Activated T-helper 1 cell treated with anti-CD3 and anti-CD28 coated beads, Interleukin-12 subunit alpha, Interleukin-12 subunit beta, Interleukin-2, Interleukin-4 antibody, amounts not matched to agents 30 ng/mL and 10 ng/mL and 1 ng/mL, durations not matched to agents 14 hours and 24 hours and 36 hours (primary cell): ENCODE results near the gene C1QBP. TPM values are rescaled to one million over a fixed set of nuclear protein-coding genes. Genes with fewer than 3 reads are reported as not detected.
A peak's percentile ranks its signal among the peaks of the same experiment; 100 is the strongest.

Source experiments
- DNase-seq: peaks from one replicate; pipeline ENCODE4 v3.0.0; 2021; ENCODE audit warnings: low spot score
- H3K27ac Mint-ChIP-seq: one replicate; pipeline ENCODE4 v1.8.0; 2021; ENCODE audit warnings: mild to moderate bottlenecking, mixed read lengths
- H3K27me3 Mint-ChIP-seq: one replicate; pipeline ENCODE4 v1.8.0; 2022; ENCODE audit warnings: mild to moderate bottlenecking, moderate library complexity, mixed read lengths; ENCODE audit not compliant: insufficient read depth
- H3K36me3 Mint-ChIP-seq: one replicate; pipeline ENCODE4 v1.8.0; 2021; ENCODE audit warnings: low read depth, mixed read lengths
- H3K4me1 Mint-ChIP-seq: one replicate; pipeline ENCODE4 v1.8.0; 2021; ENCODE audit warnings: low read depth, mixed read lengths
- H3K4me3 Mint-ChIP-seq: one replicate; pipeline ENCODE4 v1.8.0; 2021; ENCODE audit warnings: mild to moderate bottlenecking, moderate library complexity, mixed read lengths
- H3K9me3 Mint-ChIP-seq: one replicate; pipeline ENCODE4 v1.8.0; 2021; ENCODE audit warnings: mixed read lengths
- intact Hi-C: fragments of 100-400 bp; cut with micrococcal nuclease; formaldehyde crosslinking; loops from one replicate; pipeline ENCODE4 v1.15.1; 2024
- total RNA-seq: library from RNA; stranded (reverse); gene quantifications from 2 replicates; pipeline ENCODE4 v1.2.3, GENCODE V29; 2022

Gene C1QBP, protein sequence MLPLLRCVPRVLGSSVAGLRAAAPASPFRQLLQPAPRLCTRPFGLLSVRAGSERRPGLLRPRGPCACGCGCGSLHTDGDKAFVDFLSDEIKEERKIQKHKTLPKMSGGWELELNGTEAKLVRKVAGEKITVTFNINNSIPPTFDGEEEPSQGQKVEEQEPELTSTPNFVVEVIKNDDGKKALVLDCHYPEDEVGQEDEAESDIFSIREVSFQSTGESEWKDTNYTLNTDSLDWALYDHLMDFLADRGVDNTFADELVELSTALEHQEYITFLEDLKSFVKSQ
- total RNA-seq: 410 and 413 TPM in 2 replicates

DNA sequence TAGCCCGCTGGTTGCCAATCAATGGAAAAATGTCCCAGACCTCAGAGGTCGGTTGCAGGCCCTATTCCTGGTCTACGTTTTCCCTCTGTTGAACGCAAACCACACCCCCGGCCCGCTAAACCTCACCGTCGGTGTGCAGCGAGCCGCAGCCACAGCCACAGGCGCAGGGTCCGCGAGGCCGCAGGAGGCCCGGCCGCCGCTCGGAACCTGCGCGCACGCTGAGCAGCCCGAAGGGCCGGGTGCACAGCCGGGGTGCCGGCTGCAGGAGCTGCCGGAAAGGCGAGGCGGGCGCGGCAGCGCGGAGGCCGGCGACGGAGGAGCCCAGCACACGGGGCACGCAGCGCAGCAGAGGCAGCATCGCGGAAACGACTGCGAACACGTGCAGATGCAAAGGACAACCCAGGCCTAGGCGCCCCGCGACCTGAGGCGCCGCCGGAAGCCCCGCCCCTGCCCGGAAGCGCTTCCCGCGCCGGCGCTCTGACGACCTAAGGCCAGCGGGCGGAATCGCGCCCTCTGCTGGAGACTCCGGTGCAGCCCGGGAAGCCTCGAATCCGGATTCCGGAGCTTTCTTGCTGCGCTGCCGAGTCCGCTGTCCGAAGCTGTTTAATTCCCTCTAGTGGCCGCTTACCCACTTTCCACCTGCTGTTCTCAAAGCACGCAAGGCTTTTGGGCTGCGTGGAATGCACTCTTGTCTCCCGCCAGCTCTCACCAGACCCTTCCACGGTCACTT lies at the start of gene C1QBP:
C1QBP (minus strand) TSS at position 440 of the 730 bp plus-strand sequence; CDS start at position 358, 82 bp downstream.
- peak; percentile 89 for DNase-seq
- Mint-ChIP-seq H3K36me3 (peaks cover 40% of the 10 kb centered on the region), H3K4me3 (peak within 1 kb of the TSS; percentile 94), H3K9me3 (no peaks in the 10 kb centered on the region), H3K4me1 (peaks cover 40% of the 10 kb centered on the region), H3K27me3 (no peaks in the 10 kb centered on the region), H3K27ac (peak within 1 kb of the TSS; percentile 87)
- intact Hi-C loops: loop anchor here (1.0 kb wide), 5 partner anchors 20 to 328 kb away; partner anchors contain the start of genes DERL2, MIS12, NUP88 and ZNF232

DNA sequence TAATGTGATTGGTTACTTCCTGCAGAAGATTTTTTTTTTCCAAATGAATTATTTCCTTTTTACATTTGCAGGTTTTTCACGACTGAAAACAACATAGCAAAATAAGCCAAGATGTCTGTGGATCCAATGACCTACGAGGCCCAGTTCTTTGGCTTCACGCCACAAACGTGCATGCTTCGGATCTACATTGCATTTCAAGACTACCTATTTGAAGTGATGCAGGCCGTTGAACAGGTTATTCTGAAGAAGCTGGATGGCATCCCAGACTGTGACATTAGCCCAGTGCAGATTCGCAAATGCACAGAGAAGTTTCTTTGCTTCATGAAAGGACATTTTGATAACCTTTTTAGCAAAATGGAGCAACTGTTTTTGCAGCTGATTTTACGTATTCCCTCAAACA lies 49.8 kb upstream of the C1QBP start:
- intact Hi-C loops: loop anchor here (5.0 to 10.0 kb wide), 3 partner anchors 206 to 1156 kb away; partner anchors contain the start of genes KIAA0753, RABEP1, TXNDC17 and ZNF232
- no peaks in the 10 kb centered on the region for H3K27me3 Mint-ChIP-seq
- H3K4me1 Mint-ChIP-seq: peaks cover 29% of the 10 kb centered on the region
- DNase-seq: no peak
- H3K9me3 Mint-ChIP-seq: peaks cover 8% of the 10 kb centered on the region
- H3K4me3 Mint-ChIP-seq: peak overlapping the region; percentile 98
- H3K36me3 Mint-ChIP-seq: peaks cover 42% of the 10 kb centered on the region
- H3K27ac Mint-ChIP-seq: no peak overlapping the region

DNA sequence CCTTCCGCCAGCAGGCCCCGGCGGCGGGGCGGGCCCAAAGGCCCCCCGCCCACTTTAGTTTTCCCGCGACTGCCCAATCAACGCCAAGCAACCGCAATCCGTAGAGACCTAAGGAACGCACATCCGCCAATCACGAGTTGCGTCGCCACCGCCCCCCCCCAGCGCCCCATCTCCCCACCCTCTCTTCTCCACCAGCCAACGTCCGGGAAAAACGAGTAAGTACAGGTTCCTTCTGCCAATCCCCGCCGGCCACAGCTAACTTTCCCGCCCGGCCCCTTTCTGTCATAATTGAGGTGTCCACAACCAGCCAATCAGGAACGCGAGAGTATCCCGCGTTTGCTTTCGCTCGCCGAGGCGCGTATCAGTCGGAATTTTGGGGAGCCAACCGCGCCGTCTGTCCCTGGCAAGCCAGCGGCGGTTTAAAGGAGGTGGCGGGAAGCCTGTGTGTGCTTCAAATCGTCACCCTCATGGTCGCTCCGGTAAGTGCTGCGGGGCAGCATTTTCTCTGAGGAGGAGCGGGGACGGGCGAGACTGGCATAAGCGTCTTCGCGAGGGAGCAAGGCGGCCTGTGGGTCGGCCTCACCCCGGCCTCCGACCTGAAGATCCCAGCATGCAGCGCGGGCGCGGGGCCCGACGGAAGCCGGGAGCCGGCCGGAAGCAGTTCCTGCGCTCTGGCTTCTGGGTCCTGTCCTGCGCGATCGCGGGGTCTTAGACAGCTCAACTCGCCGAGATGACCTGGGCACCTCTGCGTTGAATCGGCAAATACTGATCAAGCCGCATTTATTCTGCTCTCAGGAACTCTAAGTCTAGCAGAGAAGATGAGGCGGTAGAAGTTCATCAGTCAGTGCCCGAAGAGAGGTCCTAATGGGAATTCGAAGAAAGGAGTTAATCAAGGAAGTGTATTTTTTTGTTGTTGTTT lies 47.5 kb upstream of the C1QBP start, which contains the start of gene MIS12:
MIS12 (plus strand) TSS at position 361 of the 919 bp plus-strand sequence. CDS start 2,297 bp downstream, outside the sequence.
- Mint-ChIP-seq H3K4me3 (peak within 1 kb of the TSS; percentile 98), H3K9me3 (no peaks in the 10 kb centered on the region), H3K36me3 (peaks cover 58% of the 10 kb centered on the region), H3K27ac (peak within 1 kb of the TSS; percentile 96), H3K4me1 (peaks cover 49% of the 10 kb centered on the region), H3K27me3 (no peaks in the 10 kb centered on the region)
- intact Hi-C loops: loop anchor here (1.0 to 10.0 kb wide), 11 partner anchors 15 to 1549 kb away; partner anchors contain the start of genes C1QBP, DHX33, KIAA0753 and NLRP1
- DNase-seq: peak; percentile 95

DNA sequence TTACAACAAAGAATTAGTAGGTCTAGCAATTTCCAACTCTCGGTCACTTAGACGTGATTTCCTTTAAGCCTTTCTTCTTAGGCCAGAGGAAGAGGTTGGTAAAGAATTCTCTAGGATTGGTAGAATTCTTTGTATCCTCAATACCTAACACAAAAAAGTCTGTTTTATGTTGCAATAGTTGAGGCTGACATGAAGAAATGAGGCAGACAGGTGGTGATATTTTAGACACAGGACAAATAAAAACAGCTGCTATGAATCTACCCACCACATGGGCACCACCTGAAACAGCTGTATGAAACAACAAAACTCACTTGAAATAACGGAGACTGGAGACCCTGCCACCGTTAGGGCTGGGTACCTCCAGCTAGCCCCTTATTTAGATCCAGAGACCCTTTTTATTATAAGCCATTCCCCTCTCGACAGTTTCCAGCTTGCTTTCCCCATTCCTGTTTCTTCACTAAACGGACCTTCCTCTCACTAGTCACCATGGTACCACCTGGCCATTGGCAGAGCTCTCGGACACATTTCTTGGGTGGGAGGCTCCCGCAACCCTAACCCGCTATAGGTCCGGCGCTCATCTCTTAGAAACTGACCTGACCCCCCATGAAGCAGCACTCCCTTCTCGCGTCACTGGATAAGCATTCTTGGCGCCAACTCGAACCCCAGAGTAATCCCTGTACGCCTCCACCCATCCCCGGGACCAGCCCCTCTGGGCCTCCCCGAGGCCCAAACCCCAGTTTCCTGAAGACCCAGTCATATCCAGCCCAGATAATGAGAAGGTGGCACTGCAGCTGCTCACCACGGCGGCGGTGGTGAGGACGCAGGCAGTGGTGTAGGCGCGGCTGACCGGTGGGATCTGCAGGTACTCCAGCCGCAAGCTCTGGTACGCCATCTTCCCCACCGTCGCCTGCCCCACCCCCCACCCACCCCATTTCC lies 46.6 kb upstream of the C1QBP start, which contains the start of gene DERL2:
DERL2 (minus strand) TSS at position 909 of the 936 bp plus-strand sequence; CDS start at position 892, 17 bp downstream.
- H3K9me3 Mint-ChIP-seq: no peaks in the 10 kb centered on the region
- peaks cover 54% of the 10 kb centered on the region for H3K4me1 Mint-ChIP-seq

DNA sequence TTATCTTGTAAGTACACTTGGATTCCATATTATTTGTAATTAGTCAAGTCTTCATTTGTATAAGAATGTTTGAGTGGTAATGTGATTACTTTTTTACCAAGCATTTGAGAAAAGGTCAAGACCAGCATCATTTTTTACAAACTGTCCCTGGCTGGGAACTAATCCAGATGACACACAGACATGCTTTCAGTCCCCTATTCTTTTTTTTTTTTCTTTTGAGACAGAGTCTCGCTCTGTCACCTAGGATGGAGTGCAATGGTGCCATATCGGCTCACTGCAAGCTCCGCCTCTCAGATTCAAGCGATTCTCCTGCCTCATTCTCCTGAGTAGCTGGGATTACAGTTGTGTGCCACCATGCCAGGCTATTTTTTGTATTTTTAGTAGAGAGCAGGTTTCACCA lies 42.5 kb upstream of the C1QBP start:
- Mint-ChIP-seq H3K4me3 (no peak overlapping the region), H3K27ac (no peak overlapping the region), H3K27me3 (no peaks in the 10 kb centered on the region), H3K36me3 (peaks cover 65% of the 10 kb centered on the region), H3K4me1 (peaks cover 35% of the 10 kb centered on the region), H3K9me3 (no peaks in the 10 kb centered on the region)
- intact Hi-C loops: loop anchor here (10.0 kb wide), 1 partner anchor 1163 kb away; the partner anchor contains the start of genes KIAA0753 and TXNDC17
- no peak for DNase-seq

More for the DNA sequence above, 46.6 kb upstream of the C1QBP start, which contains the start of gene DERL2:
- Mint-ChIP-seq H3K27me3 (no peaks in the 10 kb centered on the region), H3K36me3 (peaks cover 61% of the 10 kb centered on the region), H3K27ac (peak within 1 kb of the TSS; percentile 96), H3K4me3 (peak within 1 kb of the TSS; percentile 98)
- intact Hi-C loops: loop anchor here (1.0 to 10.0 kb wide), 11 partner anchors 16 to 1550 kb away; partner anchors contain the start of genes C1QBP, DHX33, KIAA0753 and NLRP1
- DNase-seq: no peak

DNA sequence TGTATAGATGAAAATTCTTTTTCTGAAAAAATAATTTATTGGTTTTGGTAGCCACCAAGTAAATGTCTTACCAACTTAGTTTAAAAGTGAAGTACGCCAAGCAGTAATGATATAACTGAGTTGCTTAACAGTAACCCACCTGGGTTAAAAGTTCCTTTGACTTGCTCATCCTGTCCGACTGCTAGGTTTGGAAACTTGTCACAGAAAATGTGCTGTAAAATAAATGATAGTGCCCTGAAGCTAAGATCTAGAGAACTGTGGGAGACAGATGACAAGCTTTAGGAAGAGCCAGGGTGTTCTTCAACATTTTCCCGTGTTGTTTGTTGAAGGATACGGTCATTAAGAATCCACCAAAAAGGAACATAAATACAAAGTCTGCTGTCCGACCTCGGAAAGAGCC lies 42.0 kb upstream of the C1QBP start:
- no peak overlapping the region for H3K27ac Mint-ChIP-seq
- no peak overlapping the region for H3K4me3 Mint-ChIP-seq
- no peak for DNase-seq
- H3K9me3 Mint-ChIP-seq: no peaks in the 10 kb centered on the region
- H3K27me3 Mint-ChIP-seq: no peaks in the 10 kb centered on the region
- peaks cover 63% of the 10 kb centered on the region for H3K36me3 Mint-ChIP-seq
- H3K4me1 Mint-ChIP-seq: peaks cover 33% of the 10 kb centered on the region
- intact Hi-C loops: loop anchor here (10.0 kb wide), 1 partner anchor 1164 kb away; the partner anchor contains the start of genes KIAA0753 and TXNDC17

DNA sequence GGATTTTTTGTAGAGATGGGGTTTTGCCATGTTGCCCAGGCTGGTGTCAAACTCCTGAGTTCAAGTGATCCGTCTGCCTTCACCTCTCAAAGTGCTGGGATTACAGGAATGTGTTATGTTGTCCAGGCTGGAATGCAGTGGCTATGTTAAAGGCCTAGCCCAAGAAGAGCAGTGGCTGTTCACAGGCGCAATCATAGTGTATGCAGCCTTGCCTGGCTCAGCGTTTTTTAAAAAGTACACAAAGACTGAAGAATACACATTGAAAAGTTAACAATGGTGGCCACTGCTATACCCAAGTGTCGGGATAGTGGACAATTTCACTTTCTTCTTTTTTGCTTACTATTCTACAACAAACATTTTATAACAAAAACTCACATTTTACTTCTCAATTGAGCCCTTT lies 40.0 kb upstream of the C1QBP start:
- H3K36me3 Mint-ChIP-seq: peaks cover 68% of the 10 kb centered on the region
- no peaks in the 10 kb centered on the region for H3K9me3 Mint-ChIP-seq
- H3K27ac Mint-ChIP-seq: no peak overlapping the region
- peaks cover 27% of the 10 kb centered on the region for H3K4me1 Mint-ChIP-seq
- no peak for DNase-seq
- no peaks in the 10 kb centered on the region for H3K27me3 Mint-ChIP-seq
- H3K4me3 Mint-ChIP-seq: no peak overlapping the region
- intact Hi-C loops: no loop called here

DNA sequence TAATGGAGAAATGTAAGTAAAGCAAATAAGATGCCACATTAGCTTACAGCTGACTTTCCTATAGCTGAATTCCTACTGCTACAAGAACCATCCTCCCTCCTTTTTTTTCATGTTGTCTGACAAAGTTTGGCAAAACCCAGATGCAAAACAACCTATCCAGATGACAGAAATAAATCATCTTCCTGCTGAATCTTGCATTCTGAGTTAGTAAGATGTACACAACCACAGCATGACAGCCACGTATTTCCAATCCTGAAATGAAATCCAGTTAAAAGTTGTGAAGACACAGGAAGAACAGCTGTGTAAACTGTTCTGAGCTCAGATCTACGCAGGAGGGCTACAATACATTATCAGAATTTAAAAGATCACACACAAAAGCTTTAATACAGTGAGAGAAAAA lies 35.0 kb upstream of the C1QBP start:
- no peak overlapping the region for H3K4me3 Mint-ChIP-seq
- H3K36me3 Mint-ChIP-seq: peaks cover 40% of the 10 kb centered on the region
- intact Hi-C loops: no loop called here
- H3K9me3 Mint-ChIP-seq: no peaks in the 10 kb centered on the region
- H3K4me1 Mint-ChIP-seq: peaks cover 11% of the 10 kb centered on the region
- no peak for DNase-seq
- H3K27me3 Mint-ChIP-seq: no peaks in the 10 kb centered on the region
- H3K27ac Mint-ChIP-seq: no peak overlapping the region

DNA sequence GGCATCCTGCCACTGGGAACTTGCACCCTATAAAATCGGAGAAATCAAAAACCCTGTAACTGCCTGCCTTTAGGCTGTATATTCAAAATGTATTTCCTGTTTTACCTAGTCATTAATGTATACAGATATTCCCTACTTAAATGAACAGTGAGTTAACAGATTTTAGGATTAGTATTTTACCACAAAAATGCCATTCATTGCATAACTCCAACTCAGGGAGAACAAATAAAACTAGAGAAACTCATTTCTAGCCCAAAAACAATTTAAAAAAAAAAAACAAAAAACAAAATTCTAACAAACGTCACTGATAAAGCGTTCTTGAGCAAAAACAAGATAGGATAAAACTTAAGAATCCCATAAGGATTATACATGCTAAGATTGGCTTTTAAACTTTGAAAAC lies 33.6 kb upstream of the C1QBP start:
- no peaks in the 10 kb centered on the region for H3K9me3 Mint-ChIP-seq

DNA sequence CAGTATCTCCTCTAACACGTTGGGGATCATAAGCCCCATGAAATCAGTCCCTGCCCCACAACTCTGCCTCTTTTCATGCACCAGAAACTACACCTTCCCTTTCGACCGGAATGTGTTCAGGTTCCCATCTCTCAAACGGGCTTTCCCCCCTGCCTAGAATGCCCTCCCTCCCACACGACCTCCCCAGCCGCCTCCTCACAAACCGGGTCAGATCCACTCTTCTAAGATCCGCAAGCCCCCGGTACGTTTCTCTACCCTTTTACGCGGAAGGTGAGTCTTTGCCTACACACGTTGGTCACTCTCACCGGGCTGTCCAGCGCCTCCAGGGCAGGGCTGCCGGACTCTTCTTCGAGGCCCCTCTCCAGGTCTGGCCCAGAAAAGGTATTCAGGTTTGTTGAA lies 29.1 kb upstream of the C1QBP start:
- H3K27me3 Mint-ChIP-seq: no peaks in the 10 kb centered on the region
- no peak for DNase-seq
- no peaks in the 10 kb centered on the region for H3K9me3 Mint-ChIP-seq
- intact Hi-C loops: loop anchor here (1.0 kb wide), 1 partner anchor 18 kb away; the partner anchor contains the start of genes DERL2 and MIS12
- peaks cover 50% of the 10 kb centered on the region for H3K4me1 Mint-ChIP-seq
- H3K4me3 Mint-ChIP-seq: peak overlapping the region; percentile 92
- peaks cover 18% of the 10 kb centered on the region for H3K36me3 Mint-ChIP-seq
- H3K27ac Mint-ChIP-seq: peak overlapping the region; percentile 46

More for the DNA sequence above, 33.6 kb upstream of the C1QBP start:
- Mint-ChIP-seq H3K4me1 (peaks cover 17% of the 10 kb centered on the region), H3K36me3 (peaks cover 35% of the 10 kb centered on the region), H3K4me3 (no peak overlapping the region), H3K27me3 (no peaks in the 10 kb centered on the region), H3K27ac (no peak overlapping the region)
- no peak for DNase-seq
- intact Hi-C loops: no loop called here

DNA sequence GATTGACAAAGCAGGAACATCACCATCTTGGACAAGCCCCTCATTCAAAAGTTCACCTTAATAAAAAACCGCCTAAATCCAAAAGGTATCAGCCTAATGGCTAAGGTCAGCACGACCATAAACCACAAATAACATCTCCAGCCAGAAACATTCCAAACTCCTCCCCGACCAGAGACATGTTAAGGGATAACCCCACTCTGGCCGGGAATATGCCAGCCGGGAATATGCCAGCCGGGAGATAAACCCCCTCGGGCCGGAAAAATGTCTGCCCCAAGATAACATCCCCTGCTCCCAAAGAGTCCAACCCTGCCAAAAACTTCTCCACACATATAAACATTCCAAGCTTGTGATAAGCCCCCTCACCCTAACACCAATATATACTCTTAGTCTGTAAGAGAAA lies 28.5 kb upstream of the C1QBP start:
- DNase-seq: no peak
- Mint-ChIP-seq H3K4me3 (peak overlapping the region; percentile 92), H3K36me3 (peaks cover 17% of the 10 kb centered on the region), H3K27me3 (no peaks in the 10 kb centered on the region), H3K4me1 (peaks cover 53% of the 10 kb centered on the region), H3K27ac (peak overlapping the region; percentile 46), H3K9me3 (no peaks in the 10 kb centered on the region)
- intact Hi-C loops: no loop called here
